ENCODE data around the gene EFNB2.

The EFNB2 gene

DNA sequence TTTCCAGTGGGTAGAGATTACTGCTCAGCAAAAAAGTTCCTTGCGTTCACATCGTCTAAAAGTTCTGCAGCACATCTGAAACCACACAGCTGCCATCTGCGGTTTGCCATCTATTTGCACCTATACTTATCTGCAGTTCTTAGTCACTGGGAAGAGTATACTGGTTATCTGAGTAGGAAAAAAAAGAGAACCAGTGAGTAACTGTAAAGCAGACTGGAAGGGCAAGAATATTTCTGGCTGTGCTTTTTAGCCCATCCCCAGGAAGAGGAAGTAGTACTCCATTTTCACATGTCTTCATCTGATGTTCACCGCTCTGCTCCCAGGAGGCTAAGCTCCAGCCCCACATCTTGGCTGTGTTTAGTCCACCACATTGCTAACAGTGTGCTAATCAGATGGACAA lies 35.6 kb downstream of the EFNB2 start:
- DNase-seq (ENCODE audit: low spot score), result no peak

DNA sequence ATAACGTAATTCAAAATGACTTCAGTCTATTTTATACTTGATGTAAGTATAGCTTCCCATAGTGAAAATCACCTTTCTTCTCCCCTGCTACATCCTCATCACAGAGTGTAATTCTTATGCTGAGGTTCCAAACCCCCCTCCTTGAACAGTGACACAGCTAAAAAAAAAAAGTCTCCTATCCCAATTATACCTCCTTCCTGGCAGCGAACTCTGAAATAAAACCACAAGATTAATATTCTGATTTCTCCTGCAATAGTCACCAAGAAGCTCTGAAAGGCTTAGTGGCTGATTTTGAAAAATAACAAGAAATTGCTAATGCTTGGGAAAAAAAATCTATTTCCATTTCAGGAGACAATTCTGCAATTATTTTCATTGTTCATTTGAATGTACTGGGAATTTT lies 36.3 kb downstream of the EFNB2 start:
- no peak for DNase-seq (ENCODE audit: low spot score)

DNA sequence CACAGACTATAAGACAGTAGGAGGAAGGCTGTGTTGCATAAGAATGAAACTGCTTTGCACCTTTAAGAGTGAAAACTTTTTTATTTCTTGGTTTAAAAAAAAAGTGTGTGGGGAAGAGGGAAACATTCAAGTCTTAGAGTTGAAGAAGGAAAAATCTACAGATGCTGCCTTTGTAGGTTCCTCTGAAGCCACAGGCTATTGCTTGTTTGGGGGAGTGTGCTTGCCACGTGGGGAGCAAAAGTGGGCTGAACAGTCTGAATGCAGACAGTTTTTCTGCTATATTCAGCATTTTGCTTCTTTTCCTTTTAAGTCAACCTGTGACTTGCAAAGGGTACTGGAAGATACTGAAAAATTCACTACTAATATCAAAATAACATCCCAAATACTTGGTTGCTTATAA lies 36.9 kb downstream of the EFNB2 start:
- no peak for DNase-seq (ENCODE audit: low spot score)

DNA sequence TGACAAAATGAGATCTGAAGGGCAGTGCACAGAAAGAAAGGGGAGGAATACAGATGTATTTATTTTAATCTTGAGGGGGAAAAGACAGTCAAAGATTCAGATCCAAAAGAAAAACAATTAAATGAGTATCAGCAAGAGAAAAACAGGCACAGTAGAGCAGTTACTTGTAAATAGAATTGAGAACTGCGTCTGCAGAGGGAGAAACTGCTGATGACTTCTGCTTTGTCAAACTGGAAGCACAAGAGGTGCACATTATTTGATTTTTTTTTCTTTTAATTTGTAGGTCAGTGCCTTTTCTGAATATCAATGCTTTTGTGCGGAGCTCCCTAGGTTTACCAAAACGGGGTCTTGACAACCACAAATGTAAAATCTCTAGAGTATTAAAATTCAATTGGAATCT lies 37.3 kb downstream of the EFNB2 start:
- no peak for DNase-seq (ENCODE audit: low spot score)

DNA sequence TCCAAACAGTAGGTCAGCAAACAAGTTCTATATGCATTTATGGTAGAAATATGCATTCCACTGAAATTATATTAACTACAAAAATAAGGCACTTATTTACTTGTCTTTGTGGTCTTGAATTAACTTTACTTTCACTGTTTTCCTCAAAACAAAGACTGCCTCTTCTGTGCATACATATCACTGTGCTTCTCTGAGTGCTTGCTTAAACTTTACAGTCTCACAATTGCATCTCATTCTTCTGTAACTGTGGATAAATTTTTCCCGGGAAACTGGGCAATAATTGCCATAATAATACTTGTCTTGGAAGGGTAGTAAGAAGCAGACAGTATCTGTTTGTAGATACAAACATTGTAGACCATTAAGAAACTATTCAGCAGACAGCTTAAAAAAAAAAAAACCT lies 38.4 kb downstream of the EFNB2 start:
- DNase-seq (ENCODE audit: low spot score), result no peak

DNA sequence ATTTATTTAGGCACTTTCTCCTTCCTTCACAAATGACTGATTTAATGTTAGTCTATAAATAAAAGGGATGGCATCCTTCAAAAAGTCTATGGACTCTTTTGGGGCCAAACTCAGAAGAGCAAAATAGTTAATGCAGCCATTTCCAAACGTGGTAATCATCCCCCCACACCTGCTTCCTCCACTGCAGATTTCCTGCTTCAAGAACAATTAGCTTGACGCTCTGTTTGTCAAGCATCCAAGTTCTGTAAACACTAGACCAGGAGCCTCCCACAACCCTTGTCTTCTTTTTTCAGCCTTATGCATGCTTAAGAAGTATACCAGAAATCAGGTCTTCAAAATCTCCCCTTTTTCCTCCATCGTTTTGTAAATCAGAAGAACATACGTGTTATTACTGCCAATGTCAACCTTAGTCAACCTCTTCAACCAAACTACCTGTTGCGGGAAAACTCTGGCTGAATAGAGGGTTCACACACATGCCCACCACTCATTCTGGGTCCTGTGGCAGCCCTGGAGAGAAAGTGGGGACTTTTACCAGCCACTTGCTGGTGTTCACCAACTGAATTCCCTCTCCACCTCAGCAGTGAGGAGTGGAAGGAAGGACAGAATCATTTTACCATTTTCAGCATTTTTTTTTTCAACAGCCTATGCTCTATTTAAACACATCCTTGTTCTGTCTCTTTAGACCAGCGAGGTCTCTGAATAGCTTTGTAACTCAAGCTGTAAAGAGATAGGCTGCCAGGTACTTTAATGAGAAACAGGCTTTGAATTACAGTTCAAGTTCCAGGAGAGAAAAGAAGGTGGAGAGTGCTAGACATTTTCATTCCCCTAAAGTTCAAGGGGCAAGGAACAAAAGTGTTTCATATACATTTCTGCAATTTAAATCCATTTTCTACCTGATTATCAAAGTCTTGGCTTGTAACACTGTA lies 39.1 kb downstream of the EFNB2 start:
- no peak for DNase-seq (ENCODE audit: low spot score)

- DNase-seq (ENCODE audit: low spot score), result no peak
Observed at GRCh38 chr13:106494936-106495335, 40.5 kb downstream of the EFNB2 start.

DNA sequence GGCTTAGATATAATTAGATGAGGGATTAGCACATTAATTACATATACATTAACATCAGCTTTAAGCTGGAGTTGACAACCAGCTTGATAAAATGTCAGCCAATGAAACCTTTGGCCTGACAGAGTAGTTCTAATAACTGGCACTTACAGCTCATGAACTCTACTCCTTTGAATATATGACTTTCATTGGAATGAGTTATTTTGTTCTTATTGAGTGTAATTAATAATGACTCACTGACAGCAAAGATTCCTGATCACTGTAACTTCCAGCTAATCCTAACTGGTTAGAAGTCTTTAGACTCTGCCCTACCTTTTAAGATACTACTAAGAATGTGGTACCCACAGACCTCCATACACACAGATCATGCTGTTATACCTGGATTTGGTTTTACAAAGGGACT lies 41.0 kb downstream of the EFNB2 start:
- DNase-seq (ENCODE audit: low spot score), result no peak

DNA sequence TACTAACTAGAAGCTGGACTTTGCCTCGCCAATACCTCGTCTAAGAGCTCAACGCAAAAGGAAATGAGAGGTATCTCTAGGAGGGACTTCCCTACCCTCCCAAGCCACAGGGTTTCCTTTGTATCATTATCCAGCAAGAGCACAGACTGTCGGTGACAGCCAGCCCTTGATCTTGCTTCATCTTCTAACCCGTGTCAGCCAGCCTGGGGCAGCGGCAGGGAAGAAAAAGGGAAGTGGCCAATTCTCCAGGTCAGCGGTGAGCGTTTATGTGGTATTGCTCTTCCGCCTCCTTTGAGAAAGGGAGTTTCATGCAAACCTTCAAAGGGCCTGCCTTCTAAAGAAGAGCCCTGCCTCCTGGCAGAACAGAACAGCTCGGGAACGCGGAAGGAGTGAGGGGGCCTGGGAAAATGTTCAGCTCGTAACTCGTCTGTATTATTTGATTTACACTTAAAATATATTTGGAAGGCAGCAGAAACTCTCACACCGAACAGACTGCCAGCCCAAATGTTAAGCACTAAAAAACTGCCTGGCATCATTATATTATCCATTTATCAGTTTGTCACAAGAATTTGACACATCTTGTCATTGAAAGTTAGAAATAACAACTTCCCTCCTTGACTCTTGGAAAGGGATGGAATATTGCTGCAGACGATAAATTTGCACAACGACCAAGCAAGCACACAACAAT lies 41.8 kb downstream of the EFNB2 start:
- DNase-seq (ENCODE audit: low spot score), result no peak

- no peak for DNase-seq (ENCODE audit: low spot score)
Observed at GRCh38 chr13:106492588-106493475, 42.6 kb downstream of the EFNB2 start.

DNA sequence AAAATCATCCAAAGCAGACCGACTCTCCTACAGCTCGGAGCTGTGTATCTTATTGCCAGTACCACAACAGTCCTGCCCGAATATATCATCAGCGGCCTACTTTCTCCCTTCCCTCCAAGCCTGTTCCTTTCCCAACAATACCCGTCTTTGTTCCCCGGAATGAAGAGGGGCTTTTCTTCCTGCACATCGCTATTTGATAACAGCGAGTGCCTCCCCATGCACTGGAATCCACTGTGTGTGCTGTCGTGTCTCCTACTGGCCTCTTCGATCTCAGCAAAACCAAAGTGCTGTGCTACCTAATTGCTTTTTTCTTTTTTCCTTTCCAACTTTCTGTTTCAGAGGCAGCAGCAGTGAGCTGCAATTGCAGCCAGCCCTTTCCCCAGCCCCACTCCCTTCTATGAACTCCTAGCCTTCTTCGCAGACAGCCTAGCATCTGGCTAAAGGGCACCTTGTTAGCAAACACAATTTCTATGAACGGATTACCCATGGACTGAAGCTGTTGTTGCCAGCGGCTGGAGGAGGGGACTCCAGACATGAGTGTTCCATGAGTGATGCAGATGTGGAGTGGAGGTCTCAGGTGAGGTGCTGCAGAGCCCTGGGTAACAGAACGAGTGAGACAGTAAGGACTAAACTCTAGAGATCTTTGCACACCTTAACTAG lies 43.4 kb downstream of the EFNB2 start:
- no peak for DNase-seq (ENCODE audit: low spot score)

GRCh38 chr13:106491463-106491862 lies 44.0 kb downstream of the EFNB2 start:
- DNase-seq (ENCODE audit: low spot score), result no peak

DNA sequence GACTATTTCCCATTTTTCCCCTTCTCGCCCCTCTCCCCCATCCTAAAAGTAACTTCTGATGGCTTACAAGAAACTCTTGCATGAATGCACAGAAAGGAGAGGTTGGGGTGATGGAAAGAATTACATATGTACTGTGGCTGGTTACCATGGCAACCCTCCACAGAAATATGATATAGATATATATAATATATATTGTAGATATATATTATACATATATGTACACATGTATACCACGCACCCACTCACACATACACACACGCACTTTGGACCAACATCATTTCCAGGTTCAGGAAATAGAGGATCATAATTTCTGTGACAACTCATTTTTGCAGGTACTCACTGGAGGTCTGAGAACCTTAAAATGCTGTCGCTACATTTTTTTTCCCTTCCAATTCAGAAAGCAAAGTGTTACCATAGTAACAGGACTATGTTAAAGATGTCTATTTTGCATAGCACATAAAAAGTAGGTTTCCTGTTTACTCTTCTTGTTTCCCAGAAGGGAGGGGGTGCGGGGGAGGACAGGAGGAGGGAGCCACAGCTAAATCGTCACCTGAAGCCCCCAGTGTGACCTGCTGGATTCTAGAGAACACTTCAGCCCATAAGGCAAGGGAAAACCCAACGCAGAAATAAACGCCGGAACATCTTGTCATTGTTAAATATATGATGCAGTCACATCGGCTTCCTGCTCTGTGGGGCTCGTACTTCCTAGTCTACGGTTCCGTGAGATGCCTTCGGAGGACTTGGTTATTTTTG lies 44.7 kb downstream of the EFNB2 start:
- no peak for DNase-seq (ENCODE audit: low spot score)

DNA sequence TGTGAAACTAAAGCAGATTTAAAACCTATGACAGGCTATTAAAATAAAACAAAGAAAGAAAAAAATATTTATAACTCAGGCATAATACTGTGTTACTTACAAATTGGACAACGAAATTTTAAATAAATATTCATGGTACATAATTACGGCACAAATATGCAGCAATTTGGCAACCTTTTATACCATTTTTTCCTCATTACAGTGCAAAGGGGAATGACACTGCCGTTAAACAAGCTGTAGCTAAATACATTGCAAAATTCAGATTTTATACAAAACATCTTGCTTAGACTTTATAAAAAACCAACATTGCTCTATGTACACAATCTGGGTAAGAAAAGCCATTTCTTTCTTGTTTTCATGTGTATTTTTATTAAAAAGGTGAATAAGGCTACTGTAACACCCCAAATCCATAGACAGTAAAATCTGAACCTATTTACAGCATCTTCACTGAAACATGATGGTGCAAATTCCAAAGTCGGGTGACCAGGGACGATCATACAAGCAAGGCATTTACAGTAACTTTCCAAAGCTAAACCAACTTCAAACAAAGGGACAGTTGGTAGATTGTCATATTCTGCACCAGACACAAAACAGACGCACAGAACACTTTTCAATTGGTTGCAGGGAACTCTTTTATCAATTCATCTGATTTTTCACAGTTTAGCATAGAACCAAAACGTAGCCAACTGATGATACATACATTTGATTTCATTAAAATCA lies 45.5 kb downstream of the EFNB2 start:
- no peak for DNase-seq (ENCODE audit: low spot score)

DNA sequence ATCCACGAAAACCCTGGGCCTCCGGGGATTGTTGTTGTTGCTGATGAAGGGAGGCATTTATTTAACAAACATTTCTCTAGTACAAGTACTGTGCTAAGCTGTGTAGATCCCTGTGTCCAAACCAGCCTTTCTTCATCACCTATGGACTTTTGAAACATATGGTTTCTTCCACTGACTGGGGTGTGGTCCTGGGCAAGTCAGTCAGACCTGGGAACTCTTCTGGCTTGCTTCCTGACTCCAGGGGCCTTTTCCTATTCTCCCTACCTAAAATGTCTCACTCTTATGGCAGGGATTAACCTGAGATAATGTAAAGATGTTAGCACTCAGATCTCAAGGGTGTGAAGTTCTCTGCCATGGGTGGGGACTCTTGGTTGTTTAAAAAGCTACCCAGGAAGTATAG lies 46.8 kb downstream of the EFNB2 start:
- no peak for DNase-seq (ENCODE audit: low spot score)

- no peak for DNase-seq (ENCODE audit: low spot score)
Observed at GRCh38 chr13:106488076-106488475, 47.4 kb downstream of the EFNB2 start.

GRCh38 chr13:106487129-106487528 lies 48.3 kb downstream of the EFNB2 start:
- no peak for DNase-seq (ENCODE audit: low spot score)

DNA sequence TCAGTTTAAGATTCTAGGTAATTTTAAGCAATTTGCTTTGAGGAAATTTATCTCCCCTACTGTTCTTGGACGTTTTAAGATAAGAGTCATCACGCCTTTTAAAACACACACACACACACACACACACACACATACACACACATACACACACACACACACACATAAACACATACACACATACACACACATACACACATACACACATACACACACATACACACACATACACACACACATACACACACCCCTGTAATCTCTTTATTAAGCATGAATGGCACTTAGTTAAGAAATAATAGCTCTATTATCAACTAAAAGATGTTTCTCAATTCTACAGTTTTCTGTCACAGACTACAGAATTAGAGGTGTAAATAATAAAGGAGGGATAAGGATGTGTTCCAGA lies 49.2 kb downstream of the EFNB2 start:
- no peak for DNase-seq (ENCODE audit: low spot score)

DNA sequence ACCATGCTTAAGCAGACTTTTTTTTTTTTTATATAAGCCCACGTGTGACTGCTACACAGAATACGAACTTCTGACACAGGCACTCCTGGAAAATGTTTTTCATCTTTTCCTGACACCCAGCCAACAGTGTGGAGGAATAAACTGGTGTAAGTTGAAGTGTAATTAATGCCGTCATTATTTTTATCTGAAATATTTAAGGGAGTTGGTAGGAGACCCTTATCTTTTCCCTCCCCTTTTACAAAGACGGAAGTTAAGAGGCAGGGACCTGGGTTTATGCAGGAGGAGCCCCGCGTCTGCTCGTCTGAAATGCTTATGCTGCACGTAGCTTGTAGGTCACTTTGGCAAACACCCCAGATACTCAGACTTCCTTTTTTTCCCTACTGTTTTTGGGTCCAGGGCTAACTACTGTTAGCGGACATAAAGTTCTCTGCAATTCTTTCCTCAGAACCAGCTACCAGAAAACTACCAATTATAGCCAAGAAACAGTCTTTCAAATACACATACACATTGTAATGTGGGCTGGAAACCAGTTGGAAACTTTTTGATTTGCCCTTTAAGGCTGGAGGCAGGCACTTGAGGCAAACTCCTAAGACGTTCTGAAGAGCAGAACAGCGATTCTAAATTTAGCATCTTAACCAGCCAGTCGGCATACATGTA lies 50.8 kb downstream of the EFNB2 start:
- no peak for DNase-seq (ENCODE audit: low spot score)

GRCh38 chr13:106484084-106484483 lies 51.4 kb downstream of the EFNB2 start:
- DNase-seq (ENCODE audit: low spot score), result no peak
